Astrocyte (in vitro differentiated cells and primary cell): ENCODE results near the gene GLT1D1. TPM values are rescaled to one million over a fixed set of nuclear protein-coding genes. Genes with fewer than 3 reads are reported as not detected.

Source experiments
- DNase-seq: peaks from one replicate; pipeline ENCODE4 v3.0.0-alpha.2; 2010; ENCODE audit warnings: low read depth
- FAIRE-seq: peaks from 2 replicates; lab custom pipeline; 2011; peaks lifted over from hg19 to GRCh38; lab: Jason Lieb, UNC
- H2AFZ ChIP-seq: 2 replicates; pipeline ENCODE4 v1.6.0; 2012; ENCODE audit warnings: low read depth, low read length, inconsistent platforms
- H3K27ac ChIP-seq: 2 replicates; pipeline ENCODE4 v1.5.1; 2011; ENCODE audit warnings: low read depth, low read length, inconsistent platforms
- H3K27me3 ChIP-seq: 2 replicates; pipeline ENCODE4 v1.6.0; 2011; ENCODE audit warnings: low read length, inconsistent platforms; ENCODE audit not compliant: insufficient read depth
- H3K36me3 ChIP-seq: 2 replicates; pipeline ENCODE4 v1.5.1; 2011; ENCODE audit warnings: low read length, inconsistent platforms; ENCODE audit not compliant: insufficient read depth
- H3K4me1 ChIP-seq: 2 replicates; pipeline ENCODE4 v1.5.1; 2011; ENCODE audit warnings: low read length, inconsistent platforms; ENCODE audit not compliant: insufficient read depth
- H3K4me2 ChIP-seq: 2 replicates; pipeline ENCODE4 v1.6.0; 2012; ENCODE audit warnings: low read length, inconsistent platforms
- H3K4me3 ChIP-seq: 2 replicates; pipeline ENCODE4 v1.5.1; 2011; ENCODE audit warnings: low read depth, mild to moderate bottlenecking, low read length, inconsistent platforms; ENCODE audit not compliant: insufficient read depth
- H3K79me2 ChIP-seq: 2 replicates; pipeline ENCODE4 v1.6.0; 2012; ENCODE audit warnings: mild to moderate bottlenecking, low read length, inconsistent platforms; ENCODE audit not compliant: insufficient read depth
- H3K9ac ChIP-seq: 2 replicates; pipeline ENCODE4 v1.6.0; 2012; ENCODE audit warnings: mild to moderate bottlenecking, low read length, inconsistent platforms
- H3K9me3 ChIP-seq: 2 replicates; pipeline ENCODE4 v1.5.1; 2012; ENCODE audit warnings: low read depth, mild to moderate bottlenecking, low read length, inconsistent platforms; ENCODE audit not compliant: insufficient read depth
- H4K20me1 ChIP-seq: 2 replicates; pipeline ENCODE4 v1.6.0; 2012; ENCODE audit warnings: low read length, inconsistent platforms; ENCODE audit not compliant: insufficient read depth
- H3K27ac Mint-ChIP-seq: one replicate; pipeline ENCODE4 v1.8.0; 2021; ENCODE audit warnings: mild to moderate bottlenecking, mixed read lengths; ENCODE audit not compliant: unreplicated experiment
- H3K27me3 Mint-ChIP-seq: one replicate; pipeline ENCODE4 v1.8.0; 2021; ENCODE audit warnings: low read depth, mixed read lengths; ENCODE audit not compliant: unreplicated experiment
- H3K36me3 Mint-ChIP-seq: one replicate; pipeline ENCODE4 v1.8.0; 2021; ENCODE audit warnings: low read depth, mixed read lengths; ENCODE audit not compliant: unreplicated experiment
- H3K4me1 Mint-ChIP-seq: one replicate; pipeline ENCODE4 v1.8.0; 2021; ENCODE audit warnings: low read depth, mixed read lengths; ENCODE audit not compliant: unreplicated experiment
- H3K4me3 Mint-ChIP-seq: one replicate; pipeline ENCODE4 v1.8.0; 2021; ENCODE audit warnings: mild to moderate bottlenecking, moderate library complexity, mixed read lengths; ENCODE audit not compliant: unreplicated experiment
- H3K9me3 Mint-ChIP-seq: one replicate; pipeline ENCODE4 v1.8.0; 2021; ENCODE audit warnings: mild to moderate bottlenecking, mixed read lengths; ENCODE audit not compliant: unreplicated experiment
- EZH2 ChIP-seq: IDR thresholded peaks from 2 replicates; pipeline ENCODE4 v1.6.1; 2012; ENCODE audit warnings: mild to moderate bottlenecking, low read length, inconsistent platforms; ENCODE audit not compliant: insufficient read depth
- total RNA-seq: library from RNA; stranded (reverse); gene quantifications from 2 replicates; pipeline ENCODE4 v1.2.1, GENCODE V29; 2021
- TF ChIP-seq, protein P1 (sequence below): IDR thresholded peaks from 2 replicates; pipeline ENCODE4 v1.5.1; 2011; ENCODE audit warnings: low read depth, mild to moderate bottlenecking, inconsistent platforms, low read length, moderate library complexity; ENCODE audit not compliant: insufficient read depth

GLT1D1 gene
- total RNA-seq, 1 donor from 2014 or later, result 0.16 TPM

- H3K27me3 ChIP-seq, result no peaks in the 10 kb centered on the region
- no peaks in the 10 kb centered on the region for H3K36me3 ChIP-seq
- H3K27me3 Mint-ChIP-seq, result no peaks in the 10 kb centered on the region
- TF ChIP-seq, protein P1, sequence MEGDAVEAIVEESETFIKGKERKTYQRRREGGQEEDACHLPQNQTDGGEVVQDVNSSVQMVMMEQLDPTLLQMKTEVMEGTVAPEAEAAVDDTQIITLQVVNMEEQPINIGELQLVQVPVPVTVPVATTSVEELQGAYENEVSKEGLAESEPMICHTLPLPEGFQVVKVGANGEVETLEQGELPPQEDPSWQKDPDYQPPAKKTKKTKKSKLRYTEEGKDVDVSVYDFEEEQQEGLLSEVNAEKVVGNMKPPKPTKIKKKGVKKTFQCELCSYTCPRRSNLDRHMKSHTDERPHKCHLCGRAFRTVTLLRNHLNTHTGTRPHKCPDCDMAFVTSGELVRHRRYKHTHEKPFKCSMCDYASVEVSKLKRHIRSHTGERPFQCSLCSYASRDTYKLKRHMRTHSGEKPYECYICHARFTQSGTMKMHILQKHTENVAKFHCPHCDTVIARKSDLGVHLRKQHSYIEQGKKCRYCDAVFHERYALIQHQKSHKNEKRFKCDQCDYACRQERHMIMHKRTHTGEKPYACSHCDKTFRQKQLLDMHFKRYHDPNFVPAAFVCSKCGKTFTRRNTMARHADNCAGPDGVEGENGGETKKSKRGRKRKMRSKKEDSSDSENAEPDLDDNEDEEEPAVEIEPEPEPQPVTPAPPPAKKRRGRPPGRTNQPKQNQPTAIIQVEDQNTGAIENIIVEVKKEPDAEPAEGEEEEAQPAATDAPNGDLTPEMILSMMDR, result no peak
- no peaks in the 10 kb centered on the region for H3K4me1 Mint-ChIP-seq
- FAIRE-seq (no peak), DNase-seq (no peak)
- H3K9me3 ChIP-seq, result peaks cover 7% of the 10 kb centered on the region
- peaks cover 5% of the 10 kb centered on the region for H3K9me3 Mint-ChIP-seq
- no peaks in the 10 kb centered on the region for H3K4me1 ChIP-seq
- no peaks in the 10 kb centered on the region for H3K79me2 ChIP-seq
- H3K9ac ChIP-seq, result no peak overlapping the region
- no peaks in the 10 kb centered on the region for H3K36me3 Mint-ChIP-seq
- H3K4me3 ChIP-seq, result no peak overlapping the region
- H3K4me3 Mint-ChIP-seq, result no peak overlapping the region
- no peak overlapping the region for H3K4me2 ChIP-seq
- no peaks in the 10 kb centered on the region for H4K20me1 ChIP-seq
- no peak overlapping the region for H3K27ac Mint-ChIP-seq
- no peak overlapping the region for H2AFZ ChIP-seq
- no peak overlapping the region for H3K27ac ChIP-seq
These were observed 53.3 kb downstream of the GLT1D1 start for GRCh38 chr12:128906485-128907137.

DNA sequence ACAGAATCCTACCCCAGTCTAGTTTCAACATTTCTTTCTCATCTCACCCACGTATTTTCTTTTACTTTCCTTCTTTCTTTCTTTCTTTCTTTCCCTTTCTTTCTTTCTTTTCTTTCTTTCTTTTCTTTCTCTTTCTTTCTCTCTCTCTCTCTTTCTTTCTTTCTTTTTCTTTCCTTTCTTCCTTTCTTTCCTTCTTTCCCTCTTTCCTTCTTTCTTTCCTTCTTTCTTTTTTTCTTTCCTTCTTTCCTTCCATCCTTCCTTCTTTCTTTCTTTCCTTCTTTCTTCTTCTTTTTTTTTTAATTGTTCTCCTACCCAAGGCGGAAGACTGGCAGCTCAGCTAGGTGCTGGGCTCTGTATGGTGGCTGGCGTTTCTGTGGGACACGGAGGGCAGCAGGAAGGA is 55.0 kb downstream of the GLT1D1 start:
- Histone ChIP-seq H3K9me3 (peaks cover 6% of the 10 kb centered on the region), H3K4me1 (no peaks in the 10 kb centered on the region), H4K20me1 (no peaks in the 10 kb centered on the region), H3K4me3 (no peak overlapping the region), H3K27me3 (no peaks in the 10 kb centered on the region), H2AFZ (no peak overlapping the region), H3K36me3 (no peaks in the 10 kb centered on the region), H3K4me2 (no peak overlapping the region), H3K9ac (no peak overlapping the region), H3K79me2 (no peaks in the 10 kb centered on the region), H3K27ac (no peak overlapping the region)
- H3K4me1 Mint-ChIP-seq, result no peaks in the 10 kb centered on the region
- no peaks in the 10 kb centered on the region for H3K36me3 Mint-ChIP-seq
- no peak overlapping the region for H3K4me3 Mint-ChIP-seq
- TF ChIP-seq, protein P1, result no peak
- TF ChIP-seq EZH2, result no peak
- H3K9me3 Mint-ChIP-seq, result peaks cover 5% of the 10 kb centered on the region
- FAIRE-seq (no peak), DNase-seq (no peak)
- H3K27me3 Mint-ChIP-seq, result no peaks in the 10 kb centered on the region
- no peak overlapping the region for H3K27ac Mint-ChIP-seq

DNA sequence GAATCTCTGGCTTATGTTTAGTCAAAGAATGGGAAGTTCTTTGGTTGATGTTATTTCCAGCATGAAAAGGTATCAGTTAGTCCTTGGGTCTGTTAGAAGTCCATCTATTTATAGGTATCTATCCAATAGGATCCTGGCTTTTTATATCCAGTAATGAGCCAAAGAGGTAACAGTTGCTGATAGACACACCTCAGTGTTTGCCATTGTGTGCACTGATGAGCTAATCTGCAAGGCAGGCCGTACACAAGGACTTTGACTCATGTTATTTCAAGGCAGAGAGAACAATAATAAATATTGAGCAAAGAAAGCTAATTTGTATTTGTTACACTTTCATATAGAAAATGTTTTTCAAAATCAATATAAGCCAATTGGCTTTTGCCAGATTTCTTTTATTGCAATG is 56.4 kb downstream of the GLT1D1 start:
- H3K36me3 ChIP-seq, result no peaks in the 10 kb centered on the region
- no peak overlapping the region for H3K4me3 ChIP-seq
- H3K79me2 ChIP-seq, result no peaks in the 10 kb centered on the region
- H3K9ac ChIP-seq, result no peak overlapping the region
- no peak overlapping the region for H2AFZ ChIP-seq
- Mint-ChIP-seq H3K27me3 (no peaks in the 10 kb centered on the region), H3K36me3 (no peaks in the 10 kb centered on the region), H3K9me3 (peaks cover 5% of the 10 kb centered on the region), H3K4me1 (no peaks in the 10 kb centered on the region), H3K27ac (no peak overlapping the region), H3K4me3 (no peak overlapping the region)
- H4K20me1 ChIP-seq, result no peaks in the 10 kb centered on the region
- H3K4me1 ChIP-seq, result no peaks in the 10 kb centered on the region
- no peak for FAIRE-seq
- H3K4me2 ChIP-seq, result no peak overlapping the region
- H3K27me3 ChIP-seq, result no peaks in the 10 kb centered on the region
- DNase-seq, result no peak
- H3K9me3 ChIP-seq, result peaks cover 4% of the 10 kb centered on the region
- TF ChIP-seq, protein P1, result no peak
- TF ChIP-seq EZH2, result no peak
- no peak overlapping the region for H3K27ac ChIP-seq
